Hepatic stellate cell (primary cell): ENCODE results near the gene AKT2.

Source experiments
- DNase-seq: peaks from one replicate; pipeline ENCODE4 v3.0.0; 2011; ENCODE audit warnings: low spot score

The AKT2 gene

GRCh38 chr19:40235238-40236025 is 49.7 kb downstream of the AKT2 start:
- no peak for DNase-seq

DNA sequence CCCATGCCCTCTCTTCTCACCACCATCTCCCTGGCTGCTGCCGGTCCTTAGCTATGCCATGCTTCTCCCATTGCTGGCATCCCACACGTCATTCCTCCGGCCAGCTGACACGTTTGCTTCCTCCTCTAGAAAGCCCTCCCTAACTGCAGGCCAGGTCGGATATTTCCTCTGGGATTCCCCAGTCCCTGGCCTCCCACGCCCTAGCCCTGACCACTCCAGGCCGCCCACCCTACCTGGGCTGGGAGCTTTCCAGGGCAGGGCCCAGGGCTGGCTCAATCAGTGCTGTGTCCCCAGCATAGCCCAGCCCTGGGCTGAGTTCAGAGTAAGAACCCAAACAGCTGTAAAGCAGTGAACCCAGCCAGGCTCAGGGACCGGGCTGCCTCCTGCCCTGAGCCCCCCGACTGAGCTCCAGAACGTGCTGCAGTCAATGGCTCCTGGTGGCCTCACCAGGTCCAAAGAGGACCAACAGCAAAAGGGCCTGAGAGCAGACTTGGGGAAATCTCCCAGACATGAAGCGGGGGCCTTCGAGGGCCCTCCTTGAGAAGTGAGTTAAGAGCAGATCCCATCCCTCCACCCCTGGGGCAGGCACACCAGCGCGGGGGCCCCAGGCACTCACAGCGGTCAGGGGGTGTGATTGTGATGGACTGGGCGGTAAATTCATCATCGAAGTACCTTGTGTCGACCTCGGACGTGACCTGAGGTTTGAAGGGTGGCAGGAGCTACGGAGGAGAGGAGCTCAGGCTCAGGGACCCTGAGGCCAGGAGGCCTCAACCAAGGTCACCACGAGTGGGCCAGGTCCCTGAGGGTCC is 50.5 kb downstream of the AKT2 start:
- DNase-seq, result no peak

- no peak for DNase-seq
Measured at GRCh38 chr19:40233811-40234389, 51.2 kb downstream of the AKT2 start.

GRCh38 chr19:40232949-40233810 is 52.0 kb downstream of the AKT2 start:
- DNase-seq, result no peak

DNA sequence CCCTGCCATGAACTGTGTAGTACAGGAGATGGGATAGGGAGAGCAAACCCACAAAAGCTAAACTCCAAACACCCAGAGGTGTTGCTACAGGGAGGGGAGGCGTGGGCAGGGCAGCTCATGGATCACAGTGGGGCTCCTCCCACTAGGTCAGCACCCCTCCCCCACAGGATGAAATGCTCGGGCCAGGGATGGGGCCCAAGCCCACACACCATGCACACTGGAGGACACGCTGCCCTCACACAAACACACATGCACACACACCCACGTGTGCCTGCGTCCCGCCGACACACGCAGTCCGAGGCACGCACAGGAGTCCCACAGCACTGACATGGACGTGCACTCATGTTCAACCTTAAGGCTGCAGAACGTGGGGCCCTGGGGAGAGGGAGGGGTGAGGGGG is 52.7 kb downstream of the AKT2 start:
- DNase-seq, result no peak

DNA sequence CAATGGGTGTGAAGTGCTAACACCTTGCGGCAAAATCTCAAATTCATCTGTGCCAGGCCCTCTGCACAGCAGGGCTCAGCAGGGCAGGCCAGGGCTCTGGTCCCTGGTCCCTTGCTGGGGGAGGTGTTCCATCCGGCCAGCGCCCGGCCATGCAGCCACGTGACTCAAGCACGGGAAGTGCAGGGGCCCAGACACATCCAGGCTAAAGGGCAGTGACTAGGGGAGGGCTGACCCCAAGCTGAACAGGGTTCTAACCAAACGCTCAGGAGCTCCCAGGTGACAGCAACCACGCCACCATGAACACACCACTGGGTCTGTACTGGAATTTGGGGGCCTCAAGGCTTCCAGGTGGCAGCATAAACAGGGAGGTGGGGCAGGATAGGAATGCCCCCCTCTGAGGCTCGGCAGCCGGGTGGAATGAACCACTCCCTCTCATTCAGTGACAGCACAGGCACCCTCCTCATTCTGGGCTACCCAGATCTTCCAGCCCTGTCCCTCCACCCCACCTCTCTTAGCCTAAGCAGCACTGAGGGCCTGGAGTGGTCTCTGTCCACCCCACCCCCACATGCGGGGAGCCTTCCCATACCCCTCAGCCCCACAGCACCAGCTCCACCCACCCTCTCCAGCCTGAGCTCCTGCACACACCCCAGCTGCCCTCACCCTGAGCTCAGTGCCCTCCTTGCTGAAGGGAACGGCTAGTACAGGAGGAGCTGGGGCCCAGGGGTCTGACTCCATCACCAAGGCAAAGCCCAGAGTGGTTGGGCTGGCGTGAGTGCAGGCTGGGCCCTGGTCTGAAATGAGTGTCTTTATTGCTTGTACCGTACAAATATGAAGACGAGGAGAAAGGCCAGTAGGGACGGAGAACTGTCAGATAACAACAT is 53.4 kb downstream of the AKT2 start:
- DNase-seq, result peak; percentile 61

DNA sequence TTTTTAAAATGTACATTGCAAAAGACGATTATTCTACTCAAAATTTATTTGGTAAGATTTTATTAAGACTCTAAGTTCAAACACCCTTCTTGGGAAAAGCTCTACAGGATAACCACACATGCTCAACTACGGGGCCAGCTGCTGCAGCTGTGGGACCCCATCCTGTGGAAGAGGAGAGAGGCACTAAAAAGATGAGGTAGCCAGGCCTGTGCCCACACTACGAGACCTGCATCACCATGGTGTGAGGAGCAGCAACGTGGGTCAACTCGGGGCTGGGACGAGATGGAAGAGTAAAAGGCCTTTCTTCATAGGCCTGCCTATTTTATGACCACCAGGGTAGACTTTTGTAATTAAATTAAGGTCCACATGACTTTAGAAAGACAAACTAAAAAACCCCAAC is 54.1 kb downstream of the AKT2 start:
- DNase-seq, result no peak

GRCh38 chr19:40229926-40230417 is 55.2 kb downstream of the AKT2 start:
- no peak for DNase-seq

DNA sequence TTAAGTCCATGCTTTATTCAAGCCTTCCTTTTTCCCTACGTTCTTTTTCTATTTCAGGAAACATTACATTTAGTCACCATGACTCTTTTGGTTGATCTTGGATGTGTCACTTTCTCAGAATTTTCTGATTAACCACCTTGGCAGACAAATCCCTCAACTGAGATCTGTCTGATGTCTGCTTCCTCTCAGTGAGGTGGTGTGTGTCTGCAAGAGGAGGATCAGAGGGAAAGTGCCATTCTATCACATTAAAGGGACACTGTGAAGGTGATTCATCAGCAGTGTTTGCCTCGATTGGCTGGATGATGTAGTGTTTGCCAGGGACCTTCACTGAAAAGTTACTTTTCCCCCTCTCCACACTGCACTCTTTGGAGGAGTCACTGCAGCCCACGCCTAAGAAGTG is 55.7 kb downstream of the AKT2 start:
- DNase-seq, result peak; percentile 47

- no peak for DNase-seq
Measured at GRCh38 chr19:40228863-40229262, 56.3 kb downstream of the AKT2 start.

DNA sequence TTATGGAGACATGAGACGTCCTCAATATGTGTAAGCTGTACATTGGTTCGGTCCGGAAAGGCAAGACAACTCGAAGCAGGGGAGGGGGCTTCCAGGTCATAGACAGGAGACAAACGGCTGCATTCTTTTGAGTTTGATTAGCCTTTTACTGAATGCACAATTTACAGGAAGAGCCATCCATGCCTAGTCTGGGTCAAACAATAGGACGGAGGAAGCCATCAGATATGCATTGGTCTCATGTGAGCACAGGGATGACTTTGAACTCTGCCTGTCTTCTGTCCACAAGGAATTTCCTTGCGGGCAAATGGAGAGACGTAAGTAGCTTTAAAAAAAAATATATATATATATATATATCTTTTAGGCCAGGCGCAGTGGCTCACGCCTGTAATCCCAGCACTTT is 56.8 kb downstream of the AKT2 start:
- no peak for DNase-seq

DNA sequence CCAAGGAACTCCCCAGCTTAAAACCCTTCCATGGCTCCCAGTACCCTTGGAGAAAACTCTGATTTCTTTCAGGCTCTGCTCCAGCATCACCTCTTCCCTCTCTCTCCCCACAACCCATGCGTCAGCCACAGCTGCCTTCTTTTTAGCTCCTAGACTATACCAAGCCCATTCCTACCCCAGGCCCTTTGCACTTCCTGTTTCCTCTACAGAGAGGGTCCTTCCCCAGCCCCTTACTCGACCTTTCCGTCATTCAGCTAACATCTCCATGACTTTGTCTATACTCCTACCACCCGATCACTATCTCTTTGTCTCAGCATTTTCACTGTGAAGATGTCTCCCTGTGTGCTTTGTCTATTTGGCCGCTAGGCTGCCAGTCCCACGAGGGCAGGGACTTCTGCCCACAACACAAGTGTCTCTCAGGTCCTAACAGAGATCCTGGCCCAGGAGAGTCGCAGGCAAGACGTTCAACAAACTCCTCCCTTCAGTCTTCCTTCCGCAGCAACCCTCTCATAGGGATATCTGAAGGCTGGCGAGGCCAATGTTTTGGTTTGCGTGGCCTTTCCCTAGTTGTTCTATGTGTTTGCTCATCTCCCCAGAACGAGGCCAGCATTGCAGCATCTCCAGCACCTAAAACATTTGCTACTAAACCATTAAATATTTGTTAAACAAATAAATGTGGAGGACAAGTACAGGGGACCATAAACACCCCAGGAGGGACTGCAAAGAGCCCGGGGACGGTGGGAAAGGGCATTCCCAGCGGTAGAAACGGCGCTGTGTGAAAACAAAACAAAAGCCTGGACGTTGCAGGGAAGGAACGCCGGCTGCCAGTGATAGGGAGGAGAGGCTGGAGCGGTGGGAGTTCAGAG is 59.5 kb downstream of the AKT2 start:
- DNase-seq, result peak; percentile 75

DNA sequence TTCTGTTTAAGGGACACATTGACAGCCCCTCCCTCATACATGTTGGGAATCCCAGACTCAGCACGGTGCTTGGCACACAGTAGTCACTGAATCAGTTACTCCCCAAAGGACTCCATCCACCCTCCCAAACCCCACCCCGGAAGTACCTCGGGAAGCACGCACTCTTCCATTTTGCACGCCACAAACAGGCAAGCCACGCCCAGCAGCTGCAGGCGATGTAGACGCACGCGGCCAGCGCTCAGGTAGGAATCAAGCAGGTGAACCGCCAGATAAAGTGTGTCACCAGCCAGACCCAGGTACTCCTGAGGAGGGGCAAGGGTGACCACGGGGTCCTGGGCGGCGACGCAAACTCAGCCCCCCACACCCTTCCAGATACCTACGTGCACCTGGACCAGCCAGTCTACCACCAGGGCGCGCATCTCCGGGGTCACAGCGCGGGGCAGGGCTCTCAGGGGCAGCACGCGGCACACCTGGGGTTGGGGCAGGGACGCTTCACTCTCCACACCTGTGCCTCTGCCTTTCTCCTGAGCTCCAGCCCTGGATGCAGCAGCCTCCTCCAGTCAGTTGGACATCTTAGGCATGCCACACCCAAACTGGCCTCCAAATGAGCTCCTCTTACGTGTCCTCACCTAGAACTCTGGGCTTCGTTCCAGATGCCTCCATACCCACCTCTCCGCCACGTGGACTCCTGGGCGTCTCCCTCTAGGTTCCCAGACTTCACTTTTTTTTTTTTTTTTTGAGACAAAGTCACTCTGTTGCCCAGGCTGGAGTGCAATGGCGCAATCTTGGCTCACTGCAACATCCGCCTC is 60.6 kb downstream of the AKT2 start:
- no peak for DNase-seq

DNA sequence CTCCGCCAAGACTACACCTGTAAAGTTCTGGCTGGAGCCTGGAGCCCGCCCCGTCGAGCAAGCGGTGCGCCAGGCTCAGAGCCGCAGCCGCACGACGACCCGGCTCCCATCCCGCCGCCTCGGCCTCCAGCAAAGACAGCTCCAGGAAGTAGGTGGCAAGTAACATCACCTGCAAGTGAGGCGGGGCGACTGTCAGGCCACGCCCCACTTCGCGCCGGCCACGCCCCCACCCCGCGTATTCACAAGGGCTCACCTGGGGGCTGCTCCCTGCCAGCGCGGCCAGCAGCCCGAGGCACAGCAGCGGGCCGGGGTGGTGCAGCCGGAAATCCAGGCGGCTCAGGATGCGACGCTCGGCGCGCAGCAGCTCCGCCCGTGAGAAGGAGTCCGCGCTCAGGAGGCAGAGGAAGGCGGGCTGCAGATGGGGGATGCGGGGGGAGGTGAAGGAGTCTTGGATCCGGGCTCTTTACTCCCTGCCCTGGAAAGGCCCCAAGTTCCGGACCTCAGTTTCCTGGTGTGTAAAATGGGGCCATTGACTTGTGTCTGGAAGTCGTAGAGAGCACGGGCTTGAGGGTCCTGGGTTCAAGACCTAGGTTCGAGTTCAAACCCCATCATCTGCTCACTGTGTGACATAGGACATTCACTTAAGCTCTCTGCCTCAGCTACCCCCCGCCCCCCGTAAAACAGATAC is 61.9 kb downstream of the AKT2 start:
- no peak for DNase-seq

DNA sequence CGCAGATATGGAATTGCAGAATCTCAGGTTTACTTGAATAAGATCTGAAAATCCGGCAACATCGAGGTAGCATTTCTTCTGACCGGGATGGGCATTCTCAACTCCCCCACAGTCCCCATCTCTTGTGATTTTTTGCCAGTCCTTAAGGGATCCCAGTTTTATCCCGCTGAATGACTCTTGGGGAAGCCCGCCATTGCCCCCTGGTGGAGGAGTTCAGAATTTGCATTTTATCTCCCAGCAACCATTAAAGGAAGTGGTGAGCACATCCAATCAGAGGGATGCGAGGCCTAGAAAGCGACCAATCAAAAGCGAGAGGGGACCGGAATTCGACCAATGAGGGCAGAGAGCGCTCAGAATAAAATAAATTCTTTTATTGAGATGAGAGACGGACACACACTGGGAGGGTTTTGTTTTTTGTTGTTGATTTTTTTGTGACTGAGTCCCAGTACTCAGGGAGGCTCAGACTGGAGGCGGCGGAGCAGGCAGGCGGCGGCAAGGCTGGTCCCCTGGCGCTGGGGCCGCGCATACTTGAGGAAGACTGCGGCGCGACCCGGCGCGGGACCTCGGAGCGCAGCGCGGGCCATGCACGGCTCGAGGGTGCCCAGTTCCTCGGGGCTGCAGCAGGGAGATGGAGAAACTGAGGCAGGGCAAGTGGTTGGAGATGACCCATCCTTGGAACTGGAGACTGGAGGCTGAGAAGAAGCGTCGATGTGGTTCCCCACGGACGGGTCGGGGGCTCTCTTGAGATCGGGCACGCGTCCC is 63.1 kb downstream of the AKT2 start:
- DNase-seq, result peak; percentile 100

GRCh38 chr19:40220674-40221073 is 64.5 kb downstream of the AKT2 start:
- no peak for DNase-seq

GRCh38 chr19:40219721-40220276 is 65.3 kb downstream of the AKT2 start:
- peak; percentile 79 for DNase-seq
